H9 (cell line): ENCODE measurements around the gene EPB41. TPM values are rescaled to one million over a fixed set of nuclear protein-coding genes. Genes with fewer than 3 reads are reported as not detected.

Experiments
- DNase-seq: peaks from one replicate; pipeline ENCODE4 v3.0.0-alpha.2; 2017
- H2AFZ ChIP-seq: one replicate; pipeline ENCODE4 v1.6.1; 2013; ENCODE audit warnings: mild to moderate bottlenecking, low read length, control low read depth, moderate library complexity
- H2AK5ac ChIP-seq: 2 replicates; pipeline ENCODE4 v1.6.1; 2013; ENCODE audit warnings: low read length, control low read depth, mixed read lengths; ENCODE audit not compliant: insufficient read length
- H2BK120ac ChIP-seq: one replicate; pipeline ENCODE4 v1.6.1; 2013; ENCODE audit warnings: low read depth, mild to moderate bottlenecking, low read length, control low read depth, inconsistent platforms; ENCODE audit not compliant: poor library complexity, severe bottlenecking
- H2BK12ac ChIP-seq: 2 replicates; pipeline ENCODE4 v1.6.1; 2013; ENCODE audit warnings: low read length, control low read depth, mixed read lengths, low read depth; ENCODE audit not compliant: insufficient read length
- H2BK15ac ChIP-seq: 2 replicates; pipeline ENCODE4 v1.6.1; 2013; ENCODE audit warnings: low read depth, low read length, control low read depth
- H2BK20ac ChIP-seq: one replicate; pipeline ENCODE4 v1.6.1; 2013; ENCODE audit warnings: low read depth, mild to moderate bottlenecking, low read length, control low read depth, inconsistent platforms; ENCODE audit not compliant: poor library complexity, severe bottlenecking
- H2BK5ac ChIP-seq: 2 replicates; pipeline ENCODE4 v1.6.1; 2013; ENCODE audit warnings: low read length, control low read depth, mixed read lengths; ENCODE audit not compliant: insufficient read length
- H3K14ac ChIP-seq: 2 replicates; pipeline ENCODE4 v1.6.1; 2013; ENCODE audit warnings: low read length, control low read depth; ENCODE audit not compliant: insufficient read depth
- H3K18ac ChIP-seq: 2 replicates; pipeline ENCODE4 v1.6.1; 2013; ENCODE audit warnings: low read depth, mild to moderate bottlenecking, mixed read lengths, low read length, control low read depth; ENCODE audit not compliant: insufficient read length
- H3K23ac ChIP-seq: 2 replicates; pipeline ENCODE4 v1.6.1; 2013; ENCODE audit warnings: low read length, control low read depth, mixed read lengths, low read depth; ENCODE audit not compliant: insufficient read length
- H3K23me2 ChIP-seq: 2 replicates; pipeline ENCODE4 v1.6.1; 2013; ENCODE audit warnings: low read depth, mild to moderate bottlenecking, mixed read lengths, low read length, control low read depth; ENCODE audit not compliant: insufficient read length, poor library complexity, severe bottlenecking
- H3K27ac ChIP-seq: 2 replicates; pipeline ENCODE4 v1.5.1; 2013; ENCODE audit warnings: low read length, control low read depth, mixed read lengths, low read depth; ENCODE audit not compliant: insufficient read length
- H3K27me3 ChIP-seq: 2 replicates; pipeline ENCODE4 v1.6.1; 2013; ENCODE audit warnings: low read length, control low read depth, inconsistent platforms; ENCODE audit not compliant: insufficient read depth
- H3K4ac ChIP-seq: 2 replicates; pipeline ENCODE4 v1.6.1; 2013; ENCODE audit warnings: low read depth, mild to moderate bottlenecking, control low read depth, inconsistent platforms, low read length, moderate library complexity
- H3K4me1 ChIP-seq: 2 replicates; pipeline ENCODE4 v1.6.1; 2013; ENCODE audit warnings: low read length, control low read depth, inconsistent platforms; ENCODE audit not compliant: insufficient read depth
- H3K4me2 ChIP-seq: 2 replicates; pipeline ENCODE4 v1.6.1; 2013; ENCODE audit warnings: low read length, control low read depth, mixed read lengths; ENCODE audit not compliant: insufficient read length, insufficient read depth
- H3K56ac ChIP-seq: 2 replicates; pipeline ENCODE4 v1.6.1; 2013; ENCODE audit warnings: low read depth, mild to moderate bottlenecking, mixed read lengths, low read length, control low read depth; ENCODE audit not compliant: insufficient read length
- H3K79me1 ChIP-seq: 2 replicates; pipeline ENCODE4 v1.6.1; 2013; ENCODE audit warnings: low read depth, mild to moderate bottlenecking, moderate library complexity, low read length, control low read depth, inconsistent platforms; ENCODE audit not compliant: insufficient read depth, poor library complexity, severe bottlenecking
- H3K79me2 ChIP-seq: 2 replicates; pipeline ENCODE4 v1.6.1; 2013; ENCODE audit warnings: low read length, control low read depth, inconsistent platforms; ENCODE audit not compliant: insufficient read depth
- H3K9ac ChIP-seq: 2 replicates; pipeline ENCODE4 v1.6.1; 2013; ENCODE audit warnings: low read length, control low read depth, mixed read lengths; ENCODE audit not compliant: insufficient read length; ENCODE audit errors: extremely low read depth
- H3K9me3 ChIP-seq: one replicate; pipeline ENCODE4 v1.6.1; 2013; ENCODE audit warnings: low read depth, low read length, inconsistent platforms; ENCODE audit not compliant: control insufficient read depth
- H3T11ph ChIP-seq: one replicate; pipeline ENCODE4 v1.6.1; 2013; ENCODE audit warnings: mild to moderate bottlenecking, low read length, control low read depth, inconsistent platforms
- H4K20me1 ChIP-seq: one replicate; pipeline ENCODE4 v1.6.1; 2013; ENCODE audit not compliant: control insufficient read depth, insufficient read length, insufficient read depth
- H4K5ac ChIP-seq: 2 replicates; pipeline ENCODE4 v1.6.1; 2013; ENCODE audit warnings: low read depth, mild to moderate bottlenecking, mixed read lengths, low read length, control low read depth; ENCODE audit not compliant: insufficient read length
- H4K8ac ChIP-seq: replicated peaks from 2 replicates; pipeline ENCODE4 v1.6.1; 2013; ENCODE audit warnings: low read length, control low read depth, mixed read lengths, low read depth; ENCODE audit not compliant: insufficient read length
- H4K91ac ChIP-seq: 2 replicates; pipeline ENCODE4 v1.6.1; 2013; ENCODE audit warnings: low read depth, mild to moderate bottlenecking, moderate library complexity, mixed read lengths, low read length, control low read depth; ENCODE audit not compliant: insufficient read length
- H3K27ac Mint-ChIP-seq, 3 experiments: 2 replicates in 2 of 3; 3 replicates in 1 of 3; pipeline ENCODE4 v1.8.0; 2020 to 2021; ENCODE audit warnings: mixed read lengths in 3 of 3, mild to moderate bottlenecking in 1 of 3, moderate library complexity in 1 of 3
- H3K27me3 Mint-ChIP-seq: 2 replicates; pipeline ENCODE4 v1.8.0; 2021; ENCODE audit warnings: low read depth, mild to moderate bottlenecking, moderate library complexity, mixed read lengths
- H3K36me3 Mint-ChIP-seq, 3 experiments: 2 replicates in 2 of 3; 3 replicates in 1 of 3; pipeline ENCODE4 v1.8.0; 2020 to 2021; ENCODE audit warnings: low read depth in 3 of 3, mixed read lengths in 3 of 3; ENCODE audit not compliant: insufficient read depth in 1 of 3
- H3K4me1 Mint-ChIP-seq, 2 experiments: 2 replicates each; pipeline ENCODE4 v1.8.0; 2020; ENCODE audit warnings: mixed read lengths in 2 of 2
- H3K4me3 Mint-ChIP-seq, 2 experiments: 2 replicates in 1 of 2; 3 replicates in 1 of 2; pipeline ENCODE4 v1.8.0; 2020 to 2021; ENCODE audit warnings: mild to moderate bottlenecking in 2 of 2, mixed read lengths in 2 of 2, moderate library complexity in 1 of 2
- H3K9me3 Mint-ChIP-seq, 2 experiments: 2 replicates in 1 of 2; 3 replicates in 1 of 2; pipeline ENCODE4 v1.8.0; 2020; ENCODE audit warnings: mild to moderate bottlenecking in 2 of 2, mixed read lengths in 2 of 2, moderate library complexity in 1 of 2
- WGBS: extraction: QIAGEN DNeasy Blood & Tissue Kit; methylation state at CpG from one replicate; pipeline ENCODE4 v1.1.7; 2013; ENCODE audit warnings: missing lambda C conversion rate, low lambda C conversion rate, mixed read lengths; ENCODE audit not compliant: insufficient read length; ENCODE audit errors: extremely low coverage; 5-methylcytosine and 5-hydroxymethylcytosine counted together
- total RNA-seq: library from RNA; stranded (reverse); gene quantifications from 2 replicates; pipeline ENCODE4 v1.2.1, GENCODE V29; 2021
- TF ChIP-seq, protein P1 (sequence below): fragments of 200-600 bp; sonication (generic); conservative IDR thresholded peaks from 3 replicates; pipeline ENCODE4 v1.8.0; 2021; ENCODE audit warnings: antibody characterized with exemption, mild to moderate bottlenecking

EPB41 gene
- total RNA-seq, 1 experiment from 2014 or later, result 75.4 TPM

DNA sequence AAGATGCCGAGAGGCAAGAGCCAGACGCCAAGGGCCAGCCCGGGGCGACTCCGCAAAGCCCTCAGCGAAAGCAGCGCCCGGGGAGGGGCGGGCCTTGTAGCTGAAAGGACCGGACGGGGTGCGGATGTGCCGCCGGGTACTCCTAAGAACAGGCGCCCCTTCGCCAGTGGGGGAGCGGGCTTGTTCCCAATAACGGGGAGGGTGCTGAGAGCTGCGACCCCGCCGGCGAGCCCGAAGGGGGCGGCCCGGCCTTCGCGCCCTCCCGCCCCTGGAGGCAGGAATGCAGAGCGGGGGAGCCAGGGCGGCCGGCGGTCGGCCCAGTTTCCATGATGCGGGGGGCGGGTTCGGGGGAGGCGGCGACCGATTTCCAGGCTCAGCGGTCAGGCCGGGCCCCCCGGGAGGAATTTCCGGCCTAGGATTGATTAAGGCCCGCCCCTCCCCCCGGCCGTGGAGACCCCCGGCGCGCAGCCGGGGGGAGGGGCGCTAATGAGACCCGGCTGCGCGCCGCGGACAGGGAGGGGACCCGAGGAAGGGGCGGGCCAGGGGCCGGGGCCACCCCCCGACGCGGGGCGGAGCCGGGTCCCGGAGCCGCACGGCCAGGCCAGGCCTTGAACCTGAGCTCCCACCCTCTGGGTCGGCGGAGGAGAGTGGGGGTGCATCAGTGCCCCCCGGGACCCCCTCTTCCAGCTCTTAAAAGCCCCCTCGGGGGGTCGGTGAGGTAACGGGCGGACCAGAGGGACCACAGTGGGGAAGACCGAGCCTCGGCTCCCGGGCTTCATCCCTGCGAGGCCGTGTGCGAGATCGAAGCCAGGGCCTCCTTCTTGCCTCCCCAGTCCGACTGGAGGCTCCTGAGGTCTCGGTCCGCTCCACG lies 210.2 kb downstream of the EPB41 start:
- Mint-ChIP-seq H3K36me3 (peaks cover 0 to 6% (median 4%) of the 10 kb centered on the region in 3 experiments; a peak in 5 of 7 replicates), H3K27ac (0 out of 7 replicates have a peak overlapping the region, but pooled peaks of 1 of the 3 experiments have one; percentile 77), H3K4me1 (peaks cover 9 to 10% of the 10 kb centered on the region in 2 experiments), H3K9me3 (no peaks in the 10 kb centered on the region), H3K27me3 (peaks cover 32% of the 10 kb centered on the region), H3K4me3 (peak overlapping the region; percentile 63 to 75)
- WGBS, result no CpG with 5 or more reads among the region's 85 CpGs
- Histone ChIP-seq H3K4me2 (peak overlapping the region; percentile 51), H4K5ac (no peak overlapping the region), H4K91ac (no peak overlapping the region), H3K9ac (peak overlapping the region; percentile 8), H2AK5ac (no peak overlapping the region), H3K4ac (peak overlapping the region; percentile 16; the same call in 1 of the 2 replicates), H3K9me3 (no peaks in the 10 kb centered on the region), H3K18ac (peak overlapping the region; percentile 32), H3K23me2 (peaks cover 18% of the 10 kb centered on the region), H3T11ph (no peak overlapping the region), H2BK15ac (no peak overlapping the region), H2BK12ac (no peak overlapping the region), H3K23ac (no peak overlapping the region), H3K79me2 (no peaks in the 10 kb centered on the region), H2BK20ac (no peak overlapping the region), H2BK5ac (no peak overlapping the region), H3K27me3 (no peaks in the 10 kb centered on the region; the same call in 1 of the 2 replicates), H3K14ac (peak overlapping the region; percentile 49; the same call in 1 of the 2 replicates), H3K27ac (no peak overlapping the region), H3K56ac (no peak overlapping the region), H2AFZ (no peak overlapping the region), H3K4me1 (peaks cover 2% of the 10 kb centered on the region; the same call in 1 of the 2 replicates), H2BK120ac (no peak overlapping the region), H4K8ac (no peak overlapping the region), H4K20me1 (peaks cover 2% of the 10 kb centered on the region), H3K79me1 (no peaks in the 10 kb centered on the region)
- TF ChIP-seq, protein P1, sequence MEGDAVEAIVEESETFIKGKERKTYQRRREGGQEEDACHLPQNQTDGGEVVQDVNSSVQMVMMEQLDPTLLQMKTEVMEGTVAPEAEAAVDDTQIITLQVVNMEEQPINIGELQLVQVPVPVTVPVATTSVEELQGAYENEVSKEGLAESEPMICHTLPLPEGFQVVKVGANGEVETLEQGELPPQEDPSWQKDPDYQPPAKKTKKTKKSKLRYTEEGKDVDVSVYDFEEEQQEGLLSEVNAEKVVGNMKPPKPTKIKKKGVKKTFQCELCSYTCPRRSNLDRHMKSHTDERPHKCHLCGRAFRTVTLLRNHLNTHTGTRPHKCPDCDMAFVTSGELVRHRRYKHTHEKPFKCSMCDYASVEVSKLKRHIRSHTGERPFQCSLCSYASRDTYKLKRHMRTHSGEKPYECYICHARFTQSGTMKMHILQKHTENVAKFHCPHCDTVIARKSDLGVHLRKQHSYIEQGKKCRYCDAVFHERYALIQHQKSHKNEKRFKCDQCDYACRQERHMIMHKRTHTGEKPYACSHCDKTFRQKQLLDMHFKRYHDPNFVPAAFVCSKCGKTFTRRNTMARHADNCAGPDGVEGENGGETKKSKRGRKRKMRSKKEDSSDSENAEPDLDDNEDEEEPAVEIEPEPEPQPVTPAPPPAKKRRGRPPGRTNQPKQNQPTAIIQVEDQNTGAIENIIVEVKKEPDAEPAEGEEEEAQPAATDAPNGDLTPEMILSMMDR, result peak; percentile 80
- peak; percentile 91 for DNase-seq
